ENCODE data around the gene GRIN3B. TPM values are rescaled to one million over a fixed set of nuclear protein-coding genes. Genes with fewer than 3 reads are reported as not detected.

The GRIN3B gene
- total RNA-seq, 2 donors from 2014 or later, result 2.0 TPM

GRCh38 chr19:1016647-1017114, 16.5 kb downstream of the GRIN3B start:
- TF ChIP-seq CTCF (conservative IDR thresholded peaks at IDR 0.05), result no peak
- Histone ChIP-seq H3K36me3 (ENCODE audit: control insufficient read depth, insufficient read depth, low read length) (peaks cover 17% of the 10 kb centered on the region), H3K9ac (ENCODE audit: extremely low read depth, low read length, poor library complexity, severe bottlenecking) (no peak overlapping the region), H3K4me3 (ENCODE audit: low read length) (no peak overlapping the region), H3K27ac (ENCODE audit: low read depth, low read length) (peak overlapping the region; percentile 38), H3K4me1 (ENCODE audit: control insufficient read depth, insufficient read depth, low read length) (peaks cover 13% of the 10 kb centered on the region), H3K9me3 (ENCODE audit: control insufficient read depth, low read length) (no peaks in the 10 kb centered on the region), H3K27me3 (ENCODE audit: control insufficient read depth, insufficient read depth, low read length, poor library complexity, severe bottlenecking) (no peaks in the 10 kb centered on the region)
- Mint-ChIP-seq H3K9me3 (no peaks in the 10 kb centered on the region), H3K4me3 (no peak overlapping the region), H3K4me1 (peaks cover 7% of the 10 kb centered on the region), H3K27me3 (ENCODE audit: insufficient read depth) (peaks cover 1% of the 10 kb centered on the region), H3K36me3 (ENCODE audit: low read depth) (no peaks in the 10 kb centered on the region), H3K27ac (peak overlapping the region; percentile 72)
- WGBS, 2 experiments (ENCODE audit: insufficient coverage in 1 of 2, insufficient read length in 1 of 2), result 69 to 85% methylated on average over 6 to 12 of the region's 12 CpGs
- DNase-seq, result no peak

DNA sequence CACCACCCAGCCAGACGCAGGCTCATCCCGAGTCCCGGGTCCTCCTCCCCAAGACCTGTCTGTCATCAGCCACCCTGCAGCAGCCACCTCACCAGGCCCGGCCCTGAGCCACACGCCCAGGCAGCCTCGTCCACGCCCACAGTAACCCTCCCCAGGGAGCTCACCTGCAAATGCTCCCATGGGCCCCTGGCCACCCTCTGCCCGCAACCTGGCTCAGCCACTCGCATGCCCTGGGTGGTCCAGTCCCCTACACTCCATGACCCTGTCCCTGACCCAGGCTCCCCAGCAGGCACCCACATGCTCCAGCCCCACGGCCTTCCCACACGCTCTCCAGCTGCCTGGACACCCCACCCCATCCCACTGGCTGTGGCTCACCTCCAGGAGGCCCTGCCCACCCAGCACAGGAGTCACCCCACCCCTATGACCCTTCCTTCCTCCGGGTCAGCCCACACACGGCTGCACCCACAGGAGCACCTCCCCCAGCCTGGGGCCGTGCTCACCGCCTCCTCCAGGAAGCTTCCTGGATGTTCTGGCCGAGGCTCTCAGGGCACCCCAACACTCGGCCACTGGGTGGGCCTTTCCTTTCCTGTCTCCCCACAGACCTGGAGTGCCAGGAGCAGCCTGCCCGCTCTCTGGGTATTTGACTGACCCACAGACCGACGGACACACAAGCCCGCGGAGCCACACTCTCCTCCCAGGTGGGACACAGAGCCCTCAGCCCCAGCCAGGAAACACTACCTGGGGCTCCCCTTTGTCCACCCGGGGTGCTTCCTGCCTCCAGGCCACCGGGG, 17.1 kb downstream of the GRIN3B start:
- Histone ChIP-seq H3K27ac (ENCODE audit: low read depth, low read length) (peak overlapping the region; percentile 38), H3K4me3 (ENCODE audit: low read length) (no peak overlapping the region), H3K9ac (ENCODE audit: extremely low read depth, low read length, poor library complexity, severe bottlenecking) (no peak overlapping the region), H3K9me3 (ENCODE audit: control insufficient read depth, low read length) (no peaks in the 10 kb centered on the region), H3K36me3 (ENCODE audit: control insufficient read depth, insufficient read depth, low read length) (peaks cover 17% of the 10 kb centered on the region), H3K27me3 (ENCODE audit: control insufficient read depth, insufficient read depth, low read length, poor library complexity, severe bottlenecking) (no peaks in the 10 kb centered on the region), H3K4me1 (ENCODE audit: control insufficient read depth, insufficient read depth, low read length) (peaks cover 13% of the 10 kb centered on the region)
- Mint-ChIP-seq H3K4me1 (peaks cover 7% of the 10 kb centered on the region), H3K27ac (peak overlapping the region; percentile 72), H3K9me3 (no peaks in the 10 kb centered on the region), H3K36me3 (ENCODE audit: low read depth) (no peaks in the 10 kb centered on the region), H3K4me3 (no peak overlapping the region), H3K27me3 (ENCODE audit: insufficient read depth) (peaks cover 1% of the 10 kb centered on the region)
- WGBS, 2 experiments (ENCODE audit: insufficient coverage in 1 of 2, insufficient read length in 1 of 2), result 88 to 92% methylated on average over 12 to 24 of the region's 24 CpGs
- no peak for TF ChIP-seq CTCF (conservative IDR thresholded peaks at IDR 0.05)
- no peak for DNase-seq

GRCh38 chr19:1017906-1018305, 17.7 kb downstream of the GRIN3B start:
- no peak overlapping the region for H3K9ac ChIP-seq (ENCODE audit: extremely low read depth, low read length, poor library complexity, severe bottlenecking)
- no peak overlapping the region for H3K27ac ChIP-seq (ENCODE audit: low read depth, low read length)
- peak overlapping the region; percentile 72 for H3K27ac Mint-ChIP-seq

More at GRCh38 chr19:1017906-1018305, 17.7 kb downstream of the GRIN3B start:
- Mint-ChIP-seq H3K27me3 (ENCODE audit: insufficient read depth) (peaks cover 1% of the 10 kb centered on the region), H3K4me3 (no peak overlapping the region), H3K4me1 (peaks cover 7% of the 10 kb centered on the region), H3K36me3 (ENCODE audit: low read depth) (no peaks in the 10 kb centered on the region), H3K9me3 (no peaks in the 10 kb centered on the region)
- Histone ChIP-seq H3K27me3 (ENCODE audit: control insufficient read depth, insufficient read depth, low read length, poor library complexity, severe bottlenecking) (no peaks in the 10 kb centered on the region), H3K4me3 (ENCODE audit: low read length) (no peak overlapping the region), H3K36me3 (ENCODE audit: control insufficient read depth, insufficient read depth, low read length) (peaks cover 15% of the 10 kb centered on the region), H3K9me3 (ENCODE audit: control insufficient read depth, low read length) (no peaks in the 10 kb centered on the region), H3K4me1 (ENCODE audit: control insufficient read depth, insufficient read depth, low read length) (peaks cover 13% of the 10 kb centered on the region)
- DNase-seq, result no peak
- WGBS, 2 experiments (ENCODE audit: insufficient coverage in 1 of 2, insufficient read length in 1 of 2), result 92 to 99% methylated on average over 7 to 9 of the region's 9 CpGs
- TF ChIP-seq CTCF (conservative IDR thresholded peaks at IDR 0.05), result no peak

Measured in endodermal cell (in vitro differentiated cells).